H9 (cell line): ENCODE data around the gene PRKAR1A. TPM values are rescaled to one million over a fixed set of nuclear protein-coding genes. Genes with fewer than 3 reads are reported as not detected.

Experiments
- DNase-seq: peaks from one replicate; pipeline ENCODE4 v3.0.0-alpha.2; 2017
- H2AFZ ChIP-seq: one replicate; pipeline ENCODE4 v1.6.1; 2013; ENCODE audit warnings: mild to moderate bottlenecking, low read length, control low read depth, moderate library complexity
- H2AK5ac ChIP-seq: 2 replicates; pipeline ENCODE4 v1.6.1; 2013; ENCODE audit warnings: low read length, control low read depth, mixed read lengths; ENCODE audit not compliant: insufficient read length
- H2BK120ac ChIP-seq: one replicate; pipeline ENCODE4 v1.6.1; 2013; ENCODE audit warnings: low read depth, mild to moderate bottlenecking, low read length, control low read depth, inconsistent platforms; ENCODE audit not compliant: poor library complexity, severe bottlenecking
- H2BK12ac ChIP-seq: 2 replicates; pipeline ENCODE4 v1.6.1; 2013; ENCODE audit warnings: low read length, control low read depth, mixed read lengths, low read depth; ENCODE audit not compliant: insufficient read length
- H2BK15ac ChIP-seq: 2 replicates; pipeline ENCODE4 v1.6.1; 2013; ENCODE audit warnings: low read depth, low read length, control low read depth
- H2BK20ac ChIP-seq: one replicate; pipeline ENCODE4 v1.6.1; 2013; ENCODE audit warnings: low read depth, mild to moderate bottlenecking, low read length, control low read depth, inconsistent platforms; ENCODE audit not compliant: poor library complexity, severe bottlenecking
- H2BK5ac ChIP-seq: 2 replicates; pipeline ENCODE4 v1.6.1; 2013; ENCODE audit warnings: low read length, control low read depth, mixed read lengths; ENCODE audit not compliant: insufficient read length
- H3K14ac ChIP-seq: 2 replicates; pipeline ENCODE4 v1.6.1; 2013; ENCODE audit warnings: low read length, control low read depth; ENCODE audit not compliant: insufficient read depth
- H3K18ac ChIP-seq: 2 replicates; pipeline ENCODE4 v1.6.1; 2013; ENCODE audit warnings: low read depth, mild to moderate bottlenecking, mixed read lengths, low read length, control low read depth; ENCODE audit not compliant: insufficient read length
- H3K23ac ChIP-seq: 2 replicates; pipeline ENCODE4 v1.6.1; 2013; ENCODE audit warnings: low read length, control low read depth, mixed read lengths, low read depth; ENCODE audit not compliant: insufficient read length
- H3K23me2 ChIP-seq: 2 replicates; pipeline ENCODE4 v1.6.1; 2013; ENCODE audit warnings: low read depth, mild to moderate bottlenecking, mixed read lengths, low read length, control low read depth; ENCODE audit not compliant: insufficient read length, poor library complexity, severe bottlenecking
- H3K27ac ChIP-seq: 2 replicates; pipeline ENCODE4 v1.5.1; 2013; ENCODE audit warnings: low read length, control low read depth, mixed read lengths, low read depth; ENCODE audit not compliant: insufficient read length
- H3K27me3 ChIP-seq: 2 replicates; pipeline ENCODE4 v1.6.1; 2013; ENCODE audit warnings: low read length, control low read depth, inconsistent platforms; ENCODE audit not compliant: insufficient read depth
- H3K4ac ChIP-seq: 2 replicates; pipeline ENCODE4 v1.6.1; 2013; ENCODE audit warnings: low read depth, mild to moderate bottlenecking, control low read depth, inconsistent platforms, low read length, moderate library complexity
- H3K4me1 ChIP-seq: 2 replicates; pipeline ENCODE4 v1.6.1; 2013; ENCODE audit warnings: low read length, control low read depth, inconsistent platforms; ENCODE audit not compliant: insufficient read depth
- H3K4me2 ChIP-seq: 2 replicates; pipeline ENCODE4 v1.6.1; 2013; ENCODE audit warnings: low read length, control low read depth, mixed read lengths; ENCODE audit not compliant: insufficient read length, insufficient read depth
- H3K56ac ChIP-seq: 2 replicates; pipeline ENCODE4 v1.6.1; 2013; ENCODE audit warnings: low read depth, mild to moderate bottlenecking, mixed read lengths, low read length, control low read depth; ENCODE audit not compliant: insufficient read length
- H3K79me1 ChIP-seq: 2 replicates; pipeline ENCODE4 v1.6.1; 2013; ENCODE audit warnings: low read depth, mild to moderate bottlenecking, moderate library complexity, low read length, control low read depth, inconsistent platforms; ENCODE audit not compliant: insufficient read depth, poor library complexity, severe bottlenecking
- H3K79me2 ChIP-seq: 2 replicates; pipeline ENCODE4 v1.6.1; 2013; ENCODE audit warnings: low read length, control low read depth, inconsistent platforms; ENCODE audit not compliant: insufficient read depth
- H3K9ac ChIP-seq: 2 replicates; pipeline ENCODE4 v1.6.1; 2013; ENCODE audit warnings: low read length, control low read depth, mixed read lengths; ENCODE audit not compliant: insufficient read length; ENCODE audit errors: extremely low read depth
- H3K9me3 ChIP-seq: one replicate; pipeline ENCODE4 v1.6.1; 2013; ENCODE audit warnings: low read depth, low read length, inconsistent platforms; ENCODE audit not compliant: control insufficient read depth
- H3T11ph ChIP-seq: one replicate; pipeline ENCODE4 v1.6.1; 2013; ENCODE audit warnings: mild to moderate bottlenecking, low read length, control low read depth, inconsistent platforms
- H4K20me1 ChIP-seq: one replicate; pipeline ENCODE4 v1.6.1; 2013; ENCODE audit not compliant: control insufficient read depth, insufficient read length, insufficient read depth
- H4K5ac ChIP-seq: 2 replicates; pipeline ENCODE4 v1.6.1; 2013; ENCODE audit warnings: low read depth, mild to moderate bottlenecking, mixed read lengths, low read length, control low read depth; ENCODE audit not compliant: insufficient read length
- H4K8ac ChIP-seq: replicated peaks from 2 replicates; pipeline ENCODE4 v1.6.1; 2013; ENCODE audit warnings: low read length, control low read depth, mixed read lengths, low read depth; ENCODE audit not compliant: insufficient read length
- H4K91ac ChIP-seq: 2 replicates; pipeline ENCODE4 v1.6.1; 2013; ENCODE audit warnings: low read depth, mild to moderate bottlenecking, moderate library complexity, mixed read lengths, low read length, control low read depth; ENCODE audit not compliant: insufficient read length
- H3K27ac Mint-ChIP-seq, 3 experiments: 2 replicates in 2 of 3; 3 replicates in 1 of 3; pipeline ENCODE4 v1.8.0; 2020 to 2021; ENCODE audit warnings: mixed read lengths in 3 of 3, mild to moderate bottlenecking in 1 of 3, moderate library complexity in 1 of 3
- H3K27me3 Mint-ChIP-seq: 2 replicates; pipeline ENCODE4 v1.8.0; 2021; ENCODE audit warnings: low read depth, mild to moderate bottlenecking, moderate library complexity, mixed read lengths
- H3K36me3 Mint-ChIP-seq, 3 experiments: 2 replicates in 2 of 3; 3 replicates in 1 of 3; pipeline ENCODE4 v1.8.0; 2020 to 2021; ENCODE audit warnings: low read depth in 3 of 3, mixed read lengths in 3 of 3; ENCODE audit not compliant: insufficient read depth in 1 of 3
- H3K4me1 Mint-ChIP-seq, 2 experiments: 2 replicates each; pipeline ENCODE4 v1.8.0; 2020; ENCODE audit warnings: mixed read lengths in 2 of 2
- H3K4me3 Mint-ChIP-seq, 2 experiments: 2 replicates in 1 of 2; 3 replicates in 1 of 2; pipeline ENCODE4 v1.8.0; 2020 to 2021; ENCODE audit warnings: mild to moderate bottlenecking in 2 of 2, mixed read lengths in 2 of 2, moderate library complexity in 1 of 2
- H3K9me3 Mint-ChIP-seq, 2 experiments: 2 replicates in 1 of 2; 3 replicates in 1 of 2; pipeline ENCODE4 v1.8.0; 2020; ENCODE audit warnings: mild to moderate bottlenecking in 2 of 2, mixed read lengths in 2 of 2, moderate library complexity in 1 of 2
- WGBS: extraction: QIAGEN DNeasy Blood & Tissue Kit; methylation state at CpG from one replicate; pipeline ENCODE4 v1.1.7; 2013; ENCODE audit warnings: missing lambda C conversion rate, low lambda C conversion rate, mixed read lengths; ENCODE audit not compliant: insufficient read length; ENCODE audit errors: extremely low coverage; 5-methylcytosine and 5-hydroxymethylcytosine counted together
- total RNA-seq: library from RNA; stranded (reverse); gene quantifications from 2 replicates; pipeline ENCODE4 v1.2.1, GENCODE V29; 2021
- TF ChIP-seq, protein P1 (sequence below): fragments of 200-600 bp; sonication (generic); conservative IDR thresholded peaks from 3 replicates; pipeline ENCODE4 v1.8.0; 2021; ENCODE audit warnings: antibody characterized with exemption, mild to moderate bottlenecking

PRKAR1A gene
- total RNA-seq, 1 experiment from 2014 or later, result 171 TPM

DNA sequence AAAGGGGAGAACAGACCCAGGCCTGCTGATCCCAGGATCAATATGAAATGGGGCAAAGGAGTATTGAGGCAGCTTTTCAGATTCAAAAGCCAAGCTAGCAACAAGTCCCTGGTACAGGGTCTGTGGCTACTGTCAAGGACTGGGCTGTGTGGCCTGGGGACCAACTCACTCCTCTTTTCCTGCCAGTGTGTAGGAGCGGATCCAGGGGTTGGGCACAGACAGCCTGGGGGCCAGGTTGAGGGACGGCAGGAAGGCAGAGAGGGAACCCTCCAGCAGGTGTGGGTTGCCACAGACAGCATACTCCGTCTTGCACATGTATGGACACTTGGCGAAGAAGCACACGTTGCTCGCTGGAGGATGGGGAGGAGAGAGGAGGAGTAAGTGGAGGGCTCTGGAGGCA, 29.6 kb downstream of the PRKAR1A start:
- no peak for DNase-seq
- Histone ChIP-seq H2BK120ac (no peak overlapping the region), H3K23ac (no peak overlapping the region), H3K27me3 (no peaks in the 10 kb centered on the region), H2BK20ac (no peak overlapping the region), H3K79me2 (no peaks in the 10 kb centered on the region), H3T11ph (no peak overlapping the region), H3K27ac (no peak overlapping the region), H4K5ac (no peak overlapping the region), H4K8ac (no peak overlapping the region), H4K91ac (no peak overlapping the region), H3K4ac (no peak overlapping the region), H4K20me1 (no peaks in the 10 kb centered on the region), H3K56ac (no peak overlapping the region), H3K9me3 (no peaks in the 10 kb centered on the region), H3K4me2 (no peak overlapping the region), H2BK5ac (no peak overlapping the region), H2AK5ac (no peak overlapping the region), H3K18ac (no peak overlapping the region), H3K9ac (no peak overlapping the region), H3K4me1 (no peaks in the 10 kb centered on the region), H2BK15ac (no peak overlapping the region), H2AFZ (no peak overlapping the region), H3K14ac (no peak overlapping the region), H3K79me1 (no peaks in the 10 kb centered on the region), H3K23me2 (no peaks in the 10 kb centered on the region), H2BK12ac (no peak overlapping the region)
- H3K4me1 Mint-ChIP-seq, result no peaks in the 10 kb centered on the region
- peaks cover 1 to 3% of the 10 kb centered on the region in 2 experiments; a peak in 4 of 5 replicates for H3K9me3 Mint-ChIP-seq
- no peaks in the 10 kb centered on the region; the same call in 1 of the 2 replicates for H3K27me3 Mint-ChIP-seq
- H3K36me3 Mint-ChIP-seq, result peaks cover 8 to 67% (median 61%) of the 10 kb centered on the region in 3 experiments
- WGBS, result no CpG with 5 or more reads among the region's 6 CpGs
- 0 out of 7 replicates have a peak overlapping the region, but pooled peaks of 1 of the 3 experiments have one; percentile 24 for H3K27ac Mint-ChIP-seq
- TF ChIP-seq, protein P1, sequence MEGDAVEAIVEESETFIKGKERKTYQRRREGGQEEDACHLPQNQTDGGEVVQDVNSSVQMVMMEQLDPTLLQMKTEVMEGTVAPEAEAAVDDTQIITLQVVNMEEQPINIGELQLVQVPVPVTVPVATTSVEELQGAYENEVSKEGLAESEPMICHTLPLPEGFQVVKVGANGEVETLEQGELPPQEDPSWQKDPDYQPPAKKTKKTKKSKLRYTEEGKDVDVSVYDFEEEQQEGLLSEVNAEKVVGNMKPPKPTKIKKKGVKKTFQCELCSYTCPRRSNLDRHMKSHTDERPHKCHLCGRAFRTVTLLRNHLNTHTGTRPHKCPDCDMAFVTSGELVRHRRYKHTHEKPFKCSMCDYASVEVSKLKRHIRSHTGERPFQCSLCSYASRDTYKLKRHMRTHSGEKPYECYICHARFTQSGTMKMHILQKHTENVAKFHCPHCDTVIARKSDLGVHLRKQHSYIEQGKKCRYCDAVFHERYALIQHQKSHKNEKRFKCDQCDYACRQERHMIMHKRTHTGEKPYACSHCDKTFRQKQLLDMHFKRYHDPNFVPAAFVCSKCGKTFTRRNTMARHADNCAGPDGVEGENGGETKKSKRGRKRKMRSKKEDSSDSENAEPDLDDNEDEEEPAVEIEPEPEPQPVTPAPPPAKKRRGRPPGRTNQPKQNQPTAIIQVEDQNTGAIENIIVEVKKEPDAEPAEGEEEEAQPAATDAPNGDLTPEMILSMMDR, result no peak
- no peak overlapping the region; a peak in 1 of 5 replicates for H3K4me3 Mint-ChIP-seq
